H9 (cell line): ENCODE data around the gene RHOH. TPM values are rescaled to one million over a fixed set of nuclear protein-coding genes. Genes with fewer than 3 reads are reported as not detected.

ENCODE experiments used
- DNase-seq: peaks from one replicate; pipeline ENCODE4 v3.0.0-alpha.2; 2017
- H2AFZ ChIP-seq: one replicate; pipeline ENCODE4 v1.6.1; 2013; ENCODE audit warnings: mild to moderate bottlenecking, low read length, control low read depth, moderate library complexity
- H2AK5ac ChIP-seq: 2 replicates; pipeline ENCODE4 v1.6.1; 2013; ENCODE audit warnings: low read length, control low read depth, mixed read lengths; ENCODE audit not compliant: insufficient read length
- H2BK120ac ChIP-seq: one replicate; pipeline ENCODE4 v1.6.1; 2013; ENCODE audit warnings: low read depth, mild to moderate bottlenecking, low read length, control low read depth, inconsistent platforms; ENCODE audit not compliant: poor library complexity, severe bottlenecking
- H2BK12ac ChIP-seq: 2 replicates; pipeline ENCODE4 v1.6.1; 2013; ENCODE audit warnings: low read length, control low read depth, mixed read lengths, low read depth; ENCODE audit not compliant: insufficient read length
- H2BK15ac ChIP-seq: 2 replicates; pipeline ENCODE4 v1.6.1; 2013; ENCODE audit warnings: low read depth, low read length, control low read depth
- H2BK20ac ChIP-seq: one replicate; pipeline ENCODE4 v1.6.1; 2013; ENCODE audit warnings: low read depth, mild to moderate bottlenecking, low read length, control low read depth, inconsistent platforms; ENCODE audit not compliant: poor library complexity, severe bottlenecking
- H2BK5ac ChIP-seq: 2 replicates; pipeline ENCODE4 v1.6.1; 2013; ENCODE audit warnings: low read length, control low read depth, mixed read lengths; ENCODE audit not compliant: insufficient read length
- H3K14ac ChIP-seq: 2 replicates; pipeline ENCODE4 v1.6.1; 2013; ENCODE audit warnings: low read length, control low read depth; ENCODE audit not compliant: insufficient read depth
- H3K18ac ChIP-seq: 2 replicates; pipeline ENCODE4 v1.6.1; 2013; ENCODE audit warnings: low read depth, mild to moderate bottlenecking, mixed read lengths, low read length, control low read depth; ENCODE audit not compliant: insufficient read length
- H3K23ac ChIP-seq: 2 replicates; pipeline ENCODE4 v1.6.1; 2013; ENCODE audit warnings: low read length, control low read depth, mixed read lengths, low read depth; ENCODE audit not compliant: insufficient read length
- H3K23me2 ChIP-seq: 2 replicates; pipeline ENCODE4 v1.6.1; 2013; ENCODE audit warnings: low read depth, mild to moderate bottlenecking, mixed read lengths, low read length, control low read depth; ENCODE audit not compliant: insufficient read length, poor library complexity, severe bottlenecking
- H3K27ac ChIP-seq: 2 replicates; pipeline ENCODE4 v1.5.1; 2013; ENCODE audit warnings: low read length, control low read depth, mixed read lengths, low read depth; ENCODE audit not compliant: insufficient read length
- H3K27me3 ChIP-seq: 2 replicates; pipeline ENCODE4 v1.6.1; 2013; ENCODE audit warnings: low read length, control low read depth, inconsistent platforms; ENCODE audit not compliant: insufficient read depth
- H3K4ac ChIP-seq: 2 replicates; pipeline ENCODE4 v1.6.1; 2013; ENCODE audit warnings: low read depth, mild to moderate bottlenecking, control low read depth, inconsistent platforms, low read length, moderate library complexity
- H3K4me1 ChIP-seq: 2 replicates; pipeline ENCODE4 v1.6.1; 2013; ENCODE audit warnings: low read length, control low read depth, inconsistent platforms; ENCODE audit not compliant: insufficient read depth
- H3K4me2 ChIP-seq: 2 replicates; pipeline ENCODE4 v1.6.1; 2013; ENCODE audit warnings: low read length, control low read depth, mixed read lengths; ENCODE audit not compliant: insufficient read length, insufficient read depth
- H3K56ac ChIP-seq: 2 replicates; pipeline ENCODE4 v1.6.1; 2013; ENCODE audit warnings: low read depth, mild to moderate bottlenecking, mixed read lengths, low read length, control low read depth; ENCODE audit not compliant: insufficient read length
- H3K79me1 ChIP-seq: 2 replicates; pipeline ENCODE4 v1.6.1; 2013; ENCODE audit warnings: low read depth, mild to moderate bottlenecking, moderate library complexity, low read length, control low read depth, inconsistent platforms; ENCODE audit not compliant: insufficient read depth, poor library complexity, severe bottlenecking
- H3K79me2 ChIP-seq: 2 replicates; pipeline ENCODE4 v1.6.1; 2013; ENCODE audit warnings: low read length, control low read depth, inconsistent platforms; ENCODE audit not compliant: insufficient read depth
- H3K9ac ChIP-seq: 2 replicates; pipeline ENCODE4 v1.6.1; 2013; ENCODE audit warnings: low read length, control low read depth, mixed read lengths; ENCODE audit not compliant: insufficient read length; ENCODE audit errors: extremely low read depth
- H3K9me3 ChIP-seq: one replicate; pipeline ENCODE4 v1.6.1; 2013; ENCODE audit warnings: low read depth, low read length, inconsistent platforms; ENCODE audit not compliant: control insufficient read depth
- H3T11ph ChIP-seq: one replicate; pipeline ENCODE4 v1.6.1; 2013; ENCODE audit warnings: mild to moderate bottlenecking, low read length, control low read depth, inconsistent platforms
- H4K20me1 ChIP-seq: one replicate; pipeline ENCODE4 v1.6.1; 2013; ENCODE audit not compliant: control insufficient read depth, insufficient read length, insufficient read depth
- H4K5ac ChIP-seq: 2 replicates; pipeline ENCODE4 v1.6.1; 2013; ENCODE audit warnings: low read depth, mild to moderate bottlenecking, mixed read lengths, low read length, control low read depth; ENCODE audit not compliant: insufficient read length
- H4K8ac ChIP-seq: replicated peaks from 2 replicates; pipeline ENCODE4 v1.6.1; 2013; ENCODE audit warnings: low read length, control low read depth, mixed read lengths, low read depth; ENCODE audit not compliant: insufficient read length
- H4K91ac ChIP-seq: 2 replicates; pipeline ENCODE4 v1.6.1; 2013; ENCODE audit warnings: low read depth, mild to moderate bottlenecking, moderate library complexity, mixed read lengths, low read length, control low read depth; ENCODE audit not compliant: insufficient read length
- H3K27ac Mint-ChIP-seq, 3 experiments: 2 replicates in 2 of 3; 3 replicates in 1 of 3; pipeline ENCODE4 v1.8.0; 2020 to 2021; ENCODE audit warnings: mixed read lengths in 3 of 3, mild to moderate bottlenecking in 1 of 3, moderate library complexity in 1 of 3
- H3K27me3 Mint-ChIP-seq: 2 replicates; pipeline ENCODE4 v1.8.0; 2021; ENCODE audit warnings: low read depth, mild to moderate bottlenecking, moderate library complexity, mixed read lengths
- H3K36me3 Mint-ChIP-seq, 3 experiments: 2 replicates in 2 of 3; 3 replicates in 1 of 3; pipeline ENCODE4 v1.8.0; 2020 to 2021; ENCODE audit warnings: low read depth in 3 of 3, mixed read lengths in 3 of 3; ENCODE audit not compliant: insufficient read depth in 1 of 3
- H3K4me1 Mint-ChIP-seq, 2 experiments: 2 replicates each; pipeline ENCODE4 v1.8.0; 2020; ENCODE audit warnings: mixed read lengths in 2 of 2
- H3K4me3 Mint-ChIP-seq, 2 experiments: 2 replicates in 1 of 2; 3 replicates in 1 of 2; pipeline ENCODE4 v1.8.0; 2020 to 2021; ENCODE audit warnings: mild to moderate bottlenecking in 2 of 2, mixed read lengths in 2 of 2, moderate library complexity in 1 of 2
- H3K9me3 Mint-ChIP-seq, 2 experiments: 2 replicates in 1 of 2; 3 replicates in 1 of 2; pipeline ENCODE4 v1.8.0; 2020; ENCODE audit warnings: mild to moderate bottlenecking in 2 of 2, mixed read lengths in 2 of 2, moderate library complexity in 1 of 2
- WGBS: extraction: QIAGEN DNeasy Blood & Tissue Kit; methylation state at CpG from one replicate; pipeline ENCODE4 v1.1.7; 2013; ENCODE audit warnings: missing lambda C conversion rate, low lambda C conversion rate, mixed read lengths; ENCODE audit not compliant: insufficient read length; ENCODE audit errors: extremely low coverage; 5-methylcytosine and 5-hydroxymethylcytosine counted together
- total RNA-seq: library from RNA; stranded (reverse); gene quantifications from 2 replicates; pipeline ENCODE4 v1.2.1, GENCODE V29; 2021
- TF ChIP-seq, protein P1 (sequence below): fragments of 200-600 bp; sonication (generic); conservative IDR thresholded peaks from 3 replicates; pipeline ENCODE4 v1.8.0; 2021; ENCODE audit warnings: antibody characterized with exemption, mild to moderate bottlenecking

The RHOH gene
- total RNA-seq, 1 experiment from 2014 or later = 7.1 TPM

DNA sequence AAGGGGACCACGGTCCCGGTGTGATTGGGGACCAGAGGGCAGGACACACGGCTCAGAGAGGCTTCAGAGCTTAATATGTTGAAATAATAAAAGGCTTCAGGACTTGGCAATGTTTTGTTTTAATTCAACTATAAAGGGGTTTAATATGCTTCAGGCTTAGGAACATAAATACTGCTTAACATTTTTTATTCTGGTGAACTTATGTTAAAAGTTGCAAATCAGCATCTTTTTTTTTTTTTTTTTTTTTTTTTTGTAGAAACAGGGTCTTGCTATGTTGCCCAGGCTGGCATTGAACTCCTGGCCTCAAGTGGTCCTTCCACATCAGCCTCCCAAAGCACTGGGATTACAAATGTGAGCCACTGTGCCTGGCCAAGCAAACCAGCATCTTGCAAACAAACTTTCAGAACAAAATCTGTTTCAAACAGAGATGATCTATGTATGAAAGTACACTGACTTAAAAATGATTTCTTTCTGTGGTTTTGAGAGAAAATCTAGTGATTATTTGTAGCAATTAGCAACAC, 37.7 kb downstream of the RHOH start:
- Histone ChIP-seq H4K20me1 (no peaks in the 10 kb centered on the region), H3T11ph (no peak overlapping the region), H3K79me1 (no peaks in the 10 kb centered on the region), H2BK20ac (no peak overlapping the region), H3K27ac (no peak overlapping the region), H3K27me3 (no peaks in the 10 kb centered on the region), H2AK5ac (no peak overlapping the region), H3K23ac (no peak overlapping the region), H2BK15ac (no peak overlapping the region), H2BK5ac (no peak overlapping the region), H3K18ac (no peak overlapping the region), H3K56ac (no peak overlapping the region), H2BK120ac (no peak overlapping the region), H4K8ac (no peak overlapping the region), H4K91ac (no peak overlapping the region), H3K79me2 (no peaks in the 10 kb centered on the region), H2BK12ac (no peak overlapping the region), H3K4me1 (peaks cover 5% of the 10 kb centered on the region; the same call in 1 of the 2 replicates), H3K9me3 (no peaks in the 10 kb centered on the region), H4K5ac (no peak overlapping the region), H3K14ac (no peak overlapping the region), H3K9ac (no peak overlapping the region), H3K23me2 (no peaks in the 10 kb centered on the region), H2AFZ (no peak overlapping the region), H3K4ac (no peak overlapping the region), H3K4me2 (no peak overlapping the region)
- Mint-ChIP-seq H3K27me3 (no peaks in the 10 kb centered on the region), H3K4me3 (no peak overlapping the region), H3K36me3 (peaks cover 0 to 3% (median 0%) of the 10 kb centered on the region in 3 experiments; a peak in 1 of 7 replicates), H3K4me1 (peaks cover 18 to 28% of the 10 kb centered on the region in 2 experiments), H3K9me3 (no peaks in the 10 kb centered on the region), H3K27ac (no peak overlapping the region; a peak in 1 of 7 replicates)
- WGBS = no CpG with 5 or more reads among the region's 3 CpGs
- no peak for DNase-seq
- TF ChIP-seq, protein P1, sequence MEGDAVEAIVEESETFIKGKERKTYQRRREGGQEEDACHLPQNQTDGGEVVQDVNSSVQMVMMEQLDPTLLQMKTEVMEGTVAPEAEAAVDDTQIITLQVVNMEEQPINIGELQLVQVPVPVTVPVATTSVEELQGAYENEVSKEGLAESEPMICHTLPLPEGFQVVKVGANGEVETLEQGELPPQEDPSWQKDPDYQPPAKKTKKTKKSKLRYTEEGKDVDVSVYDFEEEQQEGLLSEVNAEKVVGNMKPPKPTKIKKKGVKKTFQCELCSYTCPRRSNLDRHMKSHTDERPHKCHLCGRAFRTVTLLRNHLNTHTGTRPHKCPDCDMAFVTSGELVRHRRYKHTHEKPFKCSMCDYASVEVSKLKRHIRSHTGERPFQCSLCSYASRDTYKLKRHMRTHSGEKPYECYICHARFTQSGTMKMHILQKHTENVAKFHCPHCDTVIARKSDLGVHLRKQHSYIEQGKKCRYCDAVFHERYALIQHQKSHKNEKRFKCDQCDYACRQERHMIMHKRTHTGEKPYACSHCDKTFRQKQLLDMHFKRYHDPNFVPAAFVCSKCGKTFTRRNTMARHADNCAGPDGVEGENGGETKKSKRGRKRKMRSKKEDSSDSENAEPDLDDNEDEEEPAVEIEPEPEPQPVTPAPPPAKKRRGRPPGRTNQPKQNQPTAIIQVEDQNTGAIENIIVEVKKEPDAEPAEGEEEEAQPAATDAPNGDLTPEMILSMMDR = no peak
